ENCODE results near the gene GPER1. TPM values are rescaled to one million over a fixed set of nuclear protein-coding genes. Genes with fewer than 3 reads are reported as not detected.
"Not testable (repeated sequence)": the region's sequence is repeated elsewhere in the genome, so short reads cannot be mapped to it uniquely, and the experiment has no call there.

Gene GPER1
- polyA plus RNA-seq, 4 donors: 5.9 to 8.1 (median 6.4) TPM

DNA sequence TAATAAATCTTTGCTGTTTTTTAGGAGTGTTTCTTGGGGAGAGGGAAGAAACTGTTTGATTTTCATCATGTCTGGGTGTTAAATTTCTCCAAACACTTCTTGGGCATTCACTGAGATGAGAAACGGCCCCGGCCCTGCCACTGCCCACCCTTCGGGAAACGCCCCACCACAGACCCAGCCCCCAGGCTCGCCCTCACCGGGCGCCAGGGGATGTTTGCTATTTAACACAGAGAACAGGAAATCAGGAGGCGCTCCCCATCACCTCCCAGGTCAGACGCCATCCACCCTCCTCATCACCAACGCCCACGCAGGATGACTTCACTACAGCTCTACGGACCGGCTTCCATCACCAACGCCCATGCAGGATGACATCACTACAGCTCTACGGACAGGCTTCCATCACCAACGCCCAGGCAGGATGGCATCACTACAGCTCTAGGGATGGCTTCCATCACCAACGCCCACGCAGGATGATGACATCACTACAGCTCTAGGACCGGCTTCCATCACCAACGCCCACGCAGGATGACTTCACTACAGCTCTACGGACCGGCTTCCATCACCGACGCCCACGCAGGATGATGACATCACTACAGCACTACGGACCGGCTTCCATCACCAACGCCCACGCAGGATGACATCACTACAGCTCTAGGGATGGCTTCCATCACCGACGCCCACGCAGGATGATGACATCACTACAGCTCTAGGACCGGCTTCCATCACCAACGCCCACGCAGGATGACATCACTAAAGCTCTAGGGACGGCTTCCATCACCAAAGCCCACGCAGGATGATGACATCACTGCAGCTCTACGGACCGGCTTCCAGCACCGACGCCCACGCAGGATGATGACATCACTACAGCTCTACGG lies 27.5 kb downstream of the GPER1 start:
- DNase-seq (ENCODE audit: low read depth in 4 of 4, low spot score in 3 of 4): not testable (repeated sequence)

DNA sequence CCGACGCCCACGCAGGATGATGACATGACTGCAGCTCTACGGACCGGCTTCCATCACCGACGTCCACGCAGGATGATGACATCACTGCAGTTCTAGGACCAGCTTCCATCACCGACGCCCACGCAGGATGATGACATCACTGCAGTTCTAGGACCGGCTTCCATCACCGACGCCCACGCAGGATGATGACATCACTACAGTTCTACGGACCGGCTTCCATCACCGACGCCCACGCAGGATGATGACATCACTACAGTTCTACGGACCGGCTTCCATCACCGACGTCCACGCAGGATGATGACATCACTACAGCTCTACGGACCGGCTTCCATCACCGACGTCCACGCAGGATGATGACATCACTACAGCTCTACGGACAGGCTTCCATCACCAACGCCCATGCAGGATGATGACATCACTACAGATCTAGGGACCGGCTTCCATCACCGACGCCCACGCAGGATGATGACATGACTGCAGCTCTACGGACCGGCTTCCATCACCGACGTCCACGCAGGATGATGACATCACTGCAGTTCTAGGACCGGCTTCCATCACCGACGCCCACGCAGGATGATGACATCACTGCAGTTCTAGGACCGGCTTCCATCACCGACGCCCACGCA lies 28.6 kb downstream of the GPER1 start:
- DNase-seq (ENCODE audit: low read depth in 4 of 4, low spot score in 3 of 4): not testable (repeated sequence)

DNA sequence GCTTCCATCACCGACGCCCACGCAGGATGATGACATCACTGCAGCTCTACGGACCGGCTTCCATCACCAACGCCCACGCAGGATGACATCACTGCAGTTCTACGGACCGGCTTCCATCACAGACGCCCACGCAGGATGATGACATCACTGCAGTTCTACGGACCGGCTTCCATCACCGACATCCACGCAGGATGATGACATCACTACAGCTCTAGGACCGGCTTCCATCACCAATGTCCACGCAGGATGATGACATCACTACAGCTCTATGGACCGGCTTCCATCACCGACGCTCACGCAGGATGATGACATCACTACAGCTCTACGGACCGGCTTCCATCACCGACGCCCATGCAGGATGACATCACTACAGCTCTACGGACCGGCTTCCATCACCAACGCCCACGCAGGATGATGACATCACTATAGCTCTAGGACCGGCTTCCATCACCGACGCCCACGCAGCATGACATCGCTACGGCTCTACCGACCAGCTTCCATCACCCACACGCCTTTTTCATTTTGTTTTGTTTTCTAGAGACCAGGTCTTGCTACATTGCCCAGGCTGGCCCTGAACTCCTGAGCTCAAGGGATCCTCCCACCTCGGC lies 29.5 kb downstream of the GPER1 start:
- no peak for DNase-seq (ENCODE audit: low read depth in 4 of 4, low spot score in 3 of 4)

DNA sequence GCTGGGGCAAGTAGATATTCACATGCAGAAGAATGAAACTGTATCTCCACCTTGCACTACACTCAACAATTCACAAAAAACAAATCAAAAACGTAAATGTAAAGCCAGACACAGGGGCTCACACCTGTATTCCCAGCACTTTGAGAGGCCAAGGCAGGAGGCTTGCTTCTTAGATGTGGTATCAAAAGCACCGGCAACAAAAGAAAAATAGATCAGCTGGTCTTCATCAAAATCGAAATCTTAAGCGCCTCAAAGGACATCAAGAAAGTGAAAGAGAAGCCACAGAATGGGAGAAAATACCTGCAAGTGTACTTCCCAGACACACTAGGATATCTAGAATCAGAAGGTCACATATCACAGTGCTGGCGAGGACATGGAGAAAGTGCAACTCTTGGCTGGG lies 31.3 kb downstream of the GPER1 start:
- no peak for DNase-seq (ENCODE audit: low read depth in 4 of 4, low spot score in 3 of 4)

DNA sequence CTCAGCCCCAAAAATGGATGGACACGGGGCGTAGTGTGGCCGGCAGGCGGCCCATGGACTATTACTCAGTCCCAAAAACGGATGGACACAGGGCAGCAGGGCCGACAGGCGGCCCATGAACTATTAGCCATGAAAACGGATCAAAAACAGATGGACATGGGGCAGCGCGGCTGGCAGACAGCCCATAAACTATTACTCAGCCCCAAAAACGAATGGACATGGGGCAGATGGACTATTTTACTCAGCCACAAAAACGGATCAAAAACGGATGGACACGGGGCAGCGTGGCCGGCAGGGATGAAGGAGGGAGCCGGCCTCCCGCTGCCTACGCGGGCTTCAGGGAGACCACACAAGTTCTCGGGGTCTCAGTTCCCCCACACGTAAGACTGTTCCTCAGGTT lies 32.9 kb downstream of the GPER1 start:
- DNase-seq (ENCODE audit: low read depth in 4 of 4, low spot score in 3 of 4): no peak

DNA sequence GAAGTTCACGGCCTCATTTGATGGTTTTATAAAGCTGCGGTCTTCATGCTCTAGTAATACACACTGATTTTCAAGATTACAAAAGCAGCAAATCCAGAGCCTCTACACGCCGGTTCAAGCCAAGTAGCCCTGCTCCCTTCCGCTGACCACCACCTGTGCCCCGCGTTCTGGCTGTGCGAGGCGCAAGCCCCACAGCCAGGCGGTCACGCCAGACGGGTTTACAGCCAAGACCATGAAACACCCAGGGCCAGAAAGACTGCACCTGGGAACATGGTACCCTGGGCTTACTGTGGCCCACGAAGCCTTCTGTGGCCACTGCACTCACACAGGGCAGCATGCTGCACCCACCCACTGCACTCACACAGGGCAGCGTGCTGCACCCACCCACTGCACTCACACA lies 33.6 kb downstream of the GPER1 start:
- DNase-seq (ENCODE audit: low read depth in 4 of 4, low spot score in 3 of 4): no peak

DNA sequence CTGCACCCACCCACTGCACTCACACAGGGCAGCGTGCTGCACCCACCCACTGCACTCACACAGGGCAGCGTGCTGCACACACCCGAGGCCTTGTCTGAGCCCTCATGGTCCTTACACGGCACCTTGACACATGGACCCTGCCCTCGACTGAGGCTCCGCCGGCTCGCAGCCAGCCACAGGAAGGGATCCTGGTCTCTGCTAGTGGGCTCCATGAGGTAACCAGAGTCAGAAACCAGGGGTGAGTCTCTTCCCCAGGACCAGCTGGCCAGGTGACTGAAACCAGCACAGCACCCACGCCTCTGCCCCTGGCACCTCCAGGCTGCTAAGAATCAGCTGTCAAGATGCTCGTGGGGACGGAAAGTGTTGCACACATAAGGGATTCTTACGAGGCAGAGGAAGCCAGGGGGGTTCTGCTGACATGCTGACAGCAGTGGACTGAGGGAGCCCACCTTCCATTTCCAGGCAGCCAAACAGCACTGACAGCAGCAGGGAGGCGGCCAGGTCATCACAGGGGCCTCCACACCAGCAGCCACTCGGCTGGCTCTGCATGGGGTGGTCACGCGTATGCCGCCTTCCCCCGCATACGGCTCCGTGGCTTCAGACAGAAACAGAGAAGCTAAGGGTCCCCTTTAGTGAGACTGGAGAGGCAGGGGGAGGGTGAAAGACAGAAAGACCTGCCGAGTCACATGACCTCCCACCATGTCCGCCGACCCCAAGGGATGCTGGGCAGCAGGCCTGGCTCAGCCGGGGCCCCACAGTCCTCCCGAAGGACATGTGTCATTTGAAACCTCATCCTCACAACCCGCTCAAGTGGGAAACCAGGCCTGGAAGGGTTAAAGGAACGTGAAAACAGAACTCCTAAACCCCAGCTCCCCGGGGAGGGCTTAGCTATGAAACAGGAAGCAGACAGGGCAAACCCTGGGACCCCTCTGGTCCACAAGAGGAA lies 34.2 kb downstream of the GPER1 start:
- DNase-seq (ENCODE audit: low read depth in 4 of 4, low spot score in 3 of 4): no peak

DNA sequence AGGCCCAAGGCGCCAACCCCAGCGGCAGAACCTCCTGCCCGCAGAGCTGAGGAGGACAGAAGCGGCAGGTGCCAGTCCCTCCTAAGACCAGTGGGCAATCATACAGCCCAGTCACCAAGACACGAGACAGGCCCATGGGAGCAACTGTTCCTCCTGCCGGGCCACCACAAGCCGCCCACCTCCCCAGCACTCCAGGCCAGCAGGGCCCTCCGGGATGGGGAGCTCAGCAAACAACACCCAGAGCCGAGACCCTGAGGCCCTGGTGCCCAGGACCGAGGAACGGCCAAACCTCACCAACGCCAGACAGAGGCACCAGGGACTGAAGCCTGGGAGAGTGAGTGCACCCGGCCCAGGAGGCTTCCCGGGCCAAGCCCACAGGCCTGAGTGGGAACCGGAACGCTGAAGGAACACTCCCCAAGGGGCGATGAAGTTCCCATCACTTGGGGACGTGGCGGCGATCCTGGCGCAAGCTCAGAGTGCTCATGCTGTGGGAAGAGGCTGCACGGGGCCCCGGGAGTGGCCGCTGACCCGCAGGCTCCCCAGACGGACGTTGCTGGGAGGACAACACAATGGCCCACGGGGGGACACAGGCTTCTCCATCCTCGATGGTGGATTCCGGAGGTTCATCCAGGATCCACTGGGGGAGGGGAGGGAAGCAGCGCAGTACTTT lies 35.1 kb downstream of the GPER1 start:
- DNase-seq (ENCODE audit: low read depth in 4 of 4, low spot score in 3 of 4): no peak

DNA sequence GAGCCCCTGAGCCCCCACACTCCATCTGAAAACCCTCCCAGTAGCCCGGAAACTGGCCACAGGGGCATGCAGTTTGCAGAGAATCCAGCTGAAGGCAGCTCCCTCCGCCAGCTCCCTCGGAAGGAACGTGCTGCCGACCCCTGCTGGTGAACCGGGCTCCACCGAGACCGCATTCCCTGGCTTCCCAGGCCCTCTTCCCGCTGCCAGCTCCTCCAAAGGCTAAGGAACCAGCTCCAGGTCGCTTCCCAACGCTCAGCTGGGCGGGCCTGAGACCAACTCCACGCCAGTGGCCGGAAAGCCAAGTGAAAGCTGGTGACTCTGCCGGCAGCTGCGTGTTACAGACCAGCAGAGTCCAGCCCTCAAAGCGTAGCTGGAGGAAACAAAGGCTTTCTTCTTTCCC lies 35.8 kb downstream of the GPER1 start:
- peak in 3 of 4 donors; percentile 45 to 57 (median 56) for DNase-seq (ENCODE audit: low read depth in 4 of 4, low spot score in 3 of 4)

DNA sequence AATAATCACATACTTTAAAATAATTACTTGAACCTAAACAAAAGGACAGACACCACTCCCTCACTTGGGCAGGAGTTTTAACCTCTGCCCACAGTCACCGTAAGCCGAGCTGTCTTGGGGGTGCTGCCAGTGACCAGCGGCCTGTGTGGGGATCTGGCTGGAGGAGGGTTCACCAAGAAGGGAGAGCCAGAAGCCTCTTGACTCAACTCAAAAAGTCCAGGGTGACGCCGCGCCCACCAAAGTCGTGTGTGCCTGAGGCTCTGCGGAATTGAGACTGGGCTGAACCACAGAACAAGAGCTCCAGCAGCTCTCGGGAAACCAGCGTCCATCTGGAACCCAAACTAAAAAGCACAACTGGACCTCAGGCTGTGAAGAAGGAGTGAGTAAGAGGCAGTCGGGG lies 36.3 kb downstream of the GPER1 start:
- no peak for DNase-seq (ENCODE audit: low read depth in 4 of 4, low spot score in 3 of 4)

DNA sequence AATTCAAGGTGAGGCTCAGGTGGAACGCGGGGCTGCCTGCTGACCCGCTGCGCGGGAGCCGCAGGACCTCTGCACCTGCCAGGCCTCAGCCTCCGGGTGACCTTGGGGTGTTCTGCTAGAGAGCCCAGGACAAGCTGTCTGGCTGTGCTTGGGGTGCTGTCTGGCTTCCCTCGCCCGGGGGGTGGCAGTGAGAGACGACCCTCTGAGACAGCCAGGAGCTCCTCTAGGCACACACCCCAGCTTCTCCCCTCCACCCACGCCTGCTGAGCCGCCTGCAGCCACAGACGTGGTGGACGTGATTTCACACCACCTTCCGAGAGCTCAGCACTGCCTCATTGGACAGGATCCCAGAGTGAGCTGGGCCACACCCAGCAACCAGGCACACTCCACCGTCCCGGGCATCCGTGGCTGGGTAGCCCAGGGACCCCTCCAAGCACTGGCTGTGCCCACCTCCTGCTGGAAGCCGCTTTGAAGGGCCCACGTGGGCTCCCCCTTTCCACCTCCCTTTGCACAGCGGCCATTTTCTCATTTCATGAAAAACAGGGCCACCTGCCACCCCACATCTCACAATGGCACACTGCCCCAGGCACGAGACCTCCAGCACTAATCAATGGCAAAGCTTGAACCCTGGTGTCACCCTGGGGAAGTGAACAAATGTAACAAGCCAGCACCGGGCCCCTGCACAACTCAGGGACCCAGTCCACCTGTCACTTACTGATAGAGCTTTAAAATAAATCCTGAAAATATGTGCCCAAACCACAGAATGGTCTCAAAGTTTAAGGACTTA lies 37.1 kb downstream of the GPER1 start:
- no peak for DNase-seq (ENCODE audit: low read depth in 4 of 4, low spot score in 3 of 4)

DNA sequence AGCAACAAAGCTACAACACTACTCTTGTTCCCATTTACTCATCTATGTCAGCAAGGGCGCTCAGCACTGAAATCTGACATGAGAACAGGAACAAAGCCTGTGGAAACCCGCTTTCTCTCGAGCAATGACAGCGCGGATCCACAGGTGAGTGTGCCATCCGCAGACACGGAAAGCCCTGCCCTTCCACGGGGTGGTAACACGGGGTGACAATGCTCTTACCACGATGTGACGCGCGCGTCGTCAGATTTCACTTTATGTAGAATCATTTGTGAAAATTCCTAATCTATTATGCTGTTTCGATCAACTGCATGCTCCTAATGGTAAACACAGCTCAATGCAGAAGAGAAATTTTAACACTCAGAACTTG lies 37.7 kb downstream of the GPER1 start:
- no peak for DNase-seq (ENCODE audit: low read depth in 4 of 4, low spot score in 3 of 4)

DNA sequence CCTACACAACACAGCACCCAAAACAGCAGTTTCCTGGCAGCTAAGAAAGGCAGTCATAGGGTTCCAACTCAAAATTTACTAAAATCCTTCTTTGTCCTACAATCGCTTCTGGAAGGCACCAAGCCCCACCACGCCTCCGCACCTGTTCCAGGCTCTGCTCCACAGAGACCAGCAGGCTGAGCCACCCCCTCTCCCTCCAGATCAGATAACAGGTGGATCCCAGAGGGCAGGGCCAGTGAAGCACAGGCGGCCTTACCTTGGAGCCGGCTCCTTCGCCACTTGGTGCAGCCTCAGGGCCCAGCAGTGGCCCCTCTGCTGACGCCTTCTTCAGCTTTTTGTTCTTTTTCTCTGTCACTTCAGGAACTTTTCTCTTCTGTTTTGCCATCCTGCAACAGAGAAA lies 39.1 kb downstream of the GPER1 start:
- DNase-seq (ENCODE audit: low read depth in 4 of 4, low spot score in 3 of 4): no peak

DNA sequence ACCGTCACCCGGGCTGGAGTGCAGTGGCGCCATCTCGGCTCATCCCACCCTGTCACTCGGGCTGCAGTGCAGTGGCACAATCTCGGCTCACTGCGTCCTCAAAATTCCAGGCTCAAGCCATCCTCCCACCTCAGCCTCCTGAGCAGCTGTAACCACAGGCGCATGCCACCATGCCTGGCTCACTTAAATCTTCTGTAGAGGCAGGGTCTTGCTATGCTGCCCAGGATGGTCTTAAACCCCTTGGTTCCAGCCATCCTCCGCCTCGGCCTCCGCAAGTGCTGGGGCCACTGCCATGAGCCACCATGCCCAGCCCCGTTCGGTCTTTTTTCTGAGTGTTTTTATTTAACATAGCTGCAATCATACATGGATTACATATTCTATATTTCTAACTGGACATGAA lies 41.5 kb downstream of the GPER1 start:
- DNase-seq (ENCODE audit: low read depth in 4 of 4, low spot score in 3 of 4): no peak

DNA sequence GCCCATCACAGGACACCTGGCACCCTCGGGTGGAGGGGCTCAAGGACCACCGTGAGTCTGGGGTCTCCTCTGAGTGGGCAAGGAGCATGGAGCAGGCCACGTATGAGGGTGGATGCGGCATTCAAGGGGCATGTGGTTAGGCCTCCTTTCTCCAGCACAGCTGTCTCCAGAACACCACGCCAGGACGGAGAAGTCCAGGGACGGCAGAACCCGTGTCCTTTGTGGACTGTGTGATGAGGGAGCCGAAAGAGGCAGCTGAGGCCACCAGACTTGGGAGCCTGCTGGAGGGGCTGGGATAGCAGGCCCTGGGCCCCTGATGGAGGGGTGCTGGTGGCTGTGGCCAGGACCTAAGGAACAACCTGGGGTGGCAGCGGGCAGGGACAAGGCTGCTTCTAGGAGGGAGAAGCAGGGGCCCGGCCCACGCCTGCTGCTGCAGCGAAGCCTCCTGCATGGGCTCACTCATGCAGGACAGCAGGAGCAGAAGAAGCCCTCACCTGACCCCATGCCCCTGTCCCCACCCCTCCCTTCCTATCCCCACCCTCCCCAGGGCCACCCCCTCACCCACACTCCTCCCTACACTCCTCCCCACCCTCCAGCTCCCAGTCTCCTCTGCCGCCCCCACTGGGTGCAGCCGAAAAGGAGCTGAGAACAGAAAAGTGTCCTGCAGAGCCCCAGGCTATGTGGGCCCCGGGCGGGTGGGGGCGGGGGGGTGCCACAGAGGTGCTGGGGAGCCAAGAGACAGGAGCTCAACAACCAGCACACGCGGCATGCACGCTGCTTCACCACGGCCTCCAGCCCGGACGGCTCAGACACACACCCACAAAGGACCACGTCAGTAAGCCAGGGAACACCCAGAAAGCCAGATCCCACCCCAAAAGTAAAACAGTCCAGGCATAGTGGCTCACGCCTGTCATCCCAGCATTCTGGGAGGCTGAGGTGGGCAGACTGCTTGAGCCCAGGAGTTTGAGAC lies 42.4 kb downstream of the GPER1 start:
- DNase-seq (ENCODE audit: low read depth in 4 of 4, low spot score in 3 of 4): no peak

DNA sequence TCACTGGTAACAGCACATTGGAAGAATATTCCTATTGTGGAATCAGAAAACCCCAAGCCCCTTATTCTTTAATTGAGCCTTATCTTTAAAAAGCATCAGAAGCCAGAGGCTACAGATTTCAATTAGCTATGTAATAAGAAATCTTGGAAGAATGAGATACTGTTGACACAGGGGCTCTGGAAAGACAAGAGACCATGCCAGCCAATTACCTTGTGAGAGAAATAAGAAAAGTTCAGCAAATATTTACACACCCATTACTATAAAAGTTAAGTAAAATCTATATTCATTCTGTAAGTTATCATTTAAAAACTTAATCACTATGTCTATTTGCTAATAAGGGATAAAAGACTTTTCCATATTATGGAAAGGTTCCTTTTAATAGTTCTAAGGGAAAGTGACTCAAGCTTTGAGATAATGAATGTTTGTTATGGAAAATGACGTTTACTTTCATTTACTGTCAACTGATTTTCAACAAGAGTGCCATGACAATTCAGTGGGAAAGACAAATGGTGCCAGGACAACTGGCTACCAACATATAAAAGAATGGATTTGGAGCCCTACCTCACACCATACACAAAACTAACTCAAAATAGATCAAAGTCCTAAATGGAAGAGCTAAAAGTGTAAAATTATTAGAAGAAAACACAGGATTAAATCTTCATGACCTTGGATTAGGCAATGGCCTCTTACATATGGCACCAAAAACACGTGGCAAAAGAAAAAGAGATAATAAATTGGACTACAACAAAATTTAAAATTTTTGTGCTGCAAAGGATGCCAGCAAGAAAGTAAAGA lies 43.8 kb downstream of the GPER1 start:
- no peak for DNase-seq (ENCODE audit: low read depth in 4 of 4, low spot score in 3 of 4)

DNA sequence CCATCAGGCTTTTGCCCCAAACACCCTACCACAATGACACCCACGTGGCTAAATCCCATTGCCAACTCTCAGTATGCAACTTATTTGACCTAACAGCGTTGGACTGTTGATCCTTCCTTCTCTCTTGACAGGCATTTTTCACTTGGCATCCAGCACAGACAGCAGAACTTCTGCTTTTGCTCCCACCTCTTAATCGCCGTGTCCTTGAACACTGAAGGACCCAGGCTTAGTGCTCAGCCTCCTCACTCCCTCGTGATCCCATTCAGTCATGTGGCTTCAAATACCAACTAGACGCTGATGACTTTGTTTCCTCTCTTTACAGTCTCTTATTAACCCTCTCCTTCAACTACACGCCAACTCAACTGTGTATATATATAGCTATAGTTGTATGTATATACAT lies 47.0 kb downstream of the GPER1 start:
- DNase-seq (ENCODE audit: low read depth in 4 of 4, low spot score in 3 of 4): no peak
